HG03457 (cell line): ENCODE data around the gene TMEM212.
A peak's percentile ranks its signal among the peaks of the same experiment; 100 is the strongest.
"Not testable (repeated sequence)": the region's sequence is repeated elsewhere in the genome, so short reads cannot be mapped to it uniquely, and the experiment has no call there.

Experiments used
- ATAC-seq: cut with Tn5 transposase; IDR thresholded peaks from one replicate; pipeline ENCODE4 v1.9.1; 2021; ENCODE audit warnings: moderate number of reproducible peaks; ENCODE audit not compliant: unreplicated experiment

Gene TMEM212

GRCh38 chr3:171812811-171813210 is 30.3 kb upstream of the TMEM212 start:
- ATAC-seq: no peak

- no peak for ATAC-seq
Measured at GRCh38 chr3:171813278-171813896, 29.8 kb upstream of the TMEM212 start.

- no peak for ATAC-seq
Measured at GRCh38 chr3:171813897-171814460, 29.2 kb upstream of the TMEM212 start.

DNA sequence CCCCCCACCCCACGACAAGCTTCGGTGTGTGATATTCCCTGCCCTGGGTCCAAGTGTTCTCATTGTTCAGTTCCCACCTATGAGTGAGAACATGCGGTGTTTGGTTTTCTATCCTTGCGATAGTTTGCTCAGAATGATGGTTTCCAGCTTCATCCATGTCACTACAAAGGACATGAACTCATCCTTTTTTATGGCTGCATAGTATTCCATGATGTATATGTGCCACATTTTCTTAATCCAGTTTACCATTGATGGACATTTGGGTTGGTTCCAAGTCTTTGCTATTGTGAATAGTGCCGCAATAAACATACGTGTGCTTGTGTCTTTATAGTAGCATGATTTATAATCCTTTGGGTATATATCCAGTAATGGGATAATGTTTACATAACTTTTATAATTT is 28.5 kb upstream of the TMEM212 start:
- not testable (repeated sequence) for ATAC-seq

- no peak for ATAC-seq
Measured at GRCh38 chr3:171815973-171816595, 27.1 kb upstream of the TMEM212 start.

- ATAC-seq: no peak
Measured at GRCh38 chr3:171817074-171817800, 25.9 kb upstream of the TMEM212 start.

DNA sequence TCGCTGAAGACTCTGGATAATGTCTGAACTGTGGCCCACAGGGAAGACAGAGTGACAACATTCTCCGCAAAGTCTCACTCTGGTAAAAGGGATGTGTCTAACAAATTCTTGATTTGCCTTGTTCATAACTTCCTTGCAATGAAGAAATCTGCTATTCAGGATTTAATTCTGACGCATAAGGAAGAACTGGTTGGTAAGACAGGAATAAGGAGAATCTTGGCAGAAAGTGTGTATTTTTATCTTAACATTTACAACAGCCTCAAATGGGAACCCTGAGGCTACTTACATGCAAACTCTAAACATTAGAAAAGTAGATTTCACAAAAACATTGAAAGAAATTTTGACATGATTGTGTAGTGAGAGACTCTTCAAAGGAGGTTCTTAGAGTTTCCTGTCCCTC is 22.1 kb upstream of the TMEM212 start:
- no peak for ATAC-seq

DNA sequence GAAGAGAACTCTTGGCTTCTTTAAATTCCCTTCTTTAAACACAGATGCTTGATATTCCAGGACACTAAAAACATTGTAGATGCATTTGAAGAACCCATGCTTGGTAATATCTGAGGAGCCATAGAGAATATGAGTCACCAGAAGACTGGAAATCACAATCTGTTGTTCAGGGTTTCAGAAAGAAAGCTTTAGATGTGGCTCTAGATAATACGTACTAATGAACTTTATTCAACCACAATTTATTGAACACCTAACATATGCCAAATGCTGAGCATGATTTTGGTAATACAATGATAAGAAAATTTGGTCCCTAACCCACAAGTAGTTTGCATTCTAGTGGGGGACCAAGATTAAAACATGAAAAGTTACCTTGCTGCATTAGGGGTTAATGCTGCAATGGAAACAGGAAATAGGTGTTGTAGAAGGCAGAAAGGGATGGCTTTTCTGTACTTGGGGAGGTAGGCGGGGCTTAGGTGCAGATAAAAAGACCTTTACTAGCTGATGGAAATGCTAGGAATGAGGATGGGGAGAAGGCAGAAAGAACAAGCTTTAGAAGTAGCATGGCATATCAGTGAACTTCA is 21.3 kb upstream of the TMEM212 start:
- no peak for ATAC-seq

- peak; percentile 79 for ATAC-seq
Measured at GRCh38 chr3:171822431-171823106, 20.6 kb upstream of the TMEM212 start.

DNA sequence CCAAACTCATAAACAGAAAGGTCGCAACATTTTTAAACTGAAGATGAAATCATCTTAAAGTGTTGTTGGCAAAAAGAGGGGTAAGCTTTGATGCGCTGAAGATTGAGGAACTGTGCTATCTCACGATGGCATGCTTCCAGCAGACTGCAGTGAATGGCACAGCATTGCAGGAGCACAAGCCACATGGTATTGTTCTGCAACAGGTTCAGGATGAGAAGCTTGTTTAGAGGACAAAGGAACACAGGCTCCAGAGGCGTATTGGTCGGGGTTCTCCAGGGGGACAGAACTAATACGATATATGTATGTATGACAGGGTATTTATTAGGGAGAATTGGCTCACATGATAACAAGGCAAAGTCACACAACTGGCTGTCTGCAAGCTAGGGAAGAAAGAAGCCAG is 19.0 kb upstream of the TMEM212 start:
- ATAC-seq: no peak

DNA sequence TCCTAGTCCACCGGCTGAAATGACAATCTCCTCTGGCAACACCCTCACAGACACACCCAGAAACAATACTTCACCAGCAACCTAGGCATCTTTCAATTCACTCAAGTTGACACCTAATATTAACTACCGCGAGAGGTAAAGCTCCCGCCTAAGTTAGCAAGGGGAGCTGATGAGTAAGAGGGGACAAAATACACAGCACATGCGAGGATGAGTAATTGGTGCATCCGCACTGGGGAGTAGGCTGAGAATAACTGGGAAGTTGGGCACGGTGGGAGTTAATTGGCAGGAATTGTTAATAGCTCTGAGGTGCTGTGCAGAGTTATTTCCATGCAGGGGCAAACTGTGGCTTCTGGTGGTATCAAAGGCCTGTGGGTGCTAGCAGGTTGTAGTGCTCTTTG is 18.3 kb upstream of the TMEM212 start:
- no peak for ATAC-seq

- no peak for ATAC-seq
Measured at GRCh38 chr3:171825222-171825828, 17.8 kb upstream of the TMEM212 start.

- no peak for ATAC-seq
Measured at GRCh38 chr3:171827385-171827784, 15.8 kb upstream of the TMEM212 start.

GRCh38 chr3:171827836-171828458 is 15.2 kb upstream of the TMEM212 start:
- ATAC-seq: no peak

DNA sequence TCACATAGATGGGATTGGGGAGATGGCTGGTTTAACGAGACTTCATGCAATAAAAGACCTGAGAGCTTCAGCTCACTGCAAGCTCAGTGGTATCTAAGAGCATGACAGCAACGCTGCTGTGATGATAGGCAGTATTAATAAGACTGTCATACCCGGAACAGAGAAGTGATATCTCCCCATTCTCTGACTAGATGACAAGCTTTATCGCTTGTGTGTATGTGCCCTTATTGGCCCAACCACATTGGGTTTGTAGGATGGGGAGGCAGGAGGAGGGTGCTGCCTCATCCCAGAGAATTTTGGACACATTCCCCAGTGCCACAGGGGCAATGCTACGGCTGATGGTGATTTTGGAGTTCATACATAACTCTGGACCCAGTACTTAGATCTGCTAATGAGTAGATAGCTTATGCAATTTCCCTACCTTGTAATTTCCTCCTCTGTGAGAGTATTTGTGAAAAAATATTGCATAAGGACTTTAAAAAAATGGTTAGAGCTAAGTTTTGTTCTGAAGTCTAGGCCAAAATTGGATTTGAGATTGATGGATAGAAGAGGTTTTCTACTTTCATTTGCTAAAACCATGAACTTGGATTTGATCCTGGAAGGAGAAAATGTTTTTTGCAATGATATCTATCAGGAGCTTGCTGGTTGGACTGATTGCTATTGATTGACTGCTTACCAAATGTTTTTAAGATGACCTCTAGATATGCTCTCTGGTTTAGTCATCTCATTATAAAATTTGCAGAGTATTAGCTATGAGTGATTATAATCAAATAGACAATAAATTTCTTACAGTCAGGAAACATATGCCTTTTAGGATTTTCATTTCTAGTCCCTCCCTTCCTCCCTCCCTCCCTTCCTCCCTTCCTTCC is 14.0 kb upstream of the TMEM212 start:
- no peak for ATAC-seq

DNA sequence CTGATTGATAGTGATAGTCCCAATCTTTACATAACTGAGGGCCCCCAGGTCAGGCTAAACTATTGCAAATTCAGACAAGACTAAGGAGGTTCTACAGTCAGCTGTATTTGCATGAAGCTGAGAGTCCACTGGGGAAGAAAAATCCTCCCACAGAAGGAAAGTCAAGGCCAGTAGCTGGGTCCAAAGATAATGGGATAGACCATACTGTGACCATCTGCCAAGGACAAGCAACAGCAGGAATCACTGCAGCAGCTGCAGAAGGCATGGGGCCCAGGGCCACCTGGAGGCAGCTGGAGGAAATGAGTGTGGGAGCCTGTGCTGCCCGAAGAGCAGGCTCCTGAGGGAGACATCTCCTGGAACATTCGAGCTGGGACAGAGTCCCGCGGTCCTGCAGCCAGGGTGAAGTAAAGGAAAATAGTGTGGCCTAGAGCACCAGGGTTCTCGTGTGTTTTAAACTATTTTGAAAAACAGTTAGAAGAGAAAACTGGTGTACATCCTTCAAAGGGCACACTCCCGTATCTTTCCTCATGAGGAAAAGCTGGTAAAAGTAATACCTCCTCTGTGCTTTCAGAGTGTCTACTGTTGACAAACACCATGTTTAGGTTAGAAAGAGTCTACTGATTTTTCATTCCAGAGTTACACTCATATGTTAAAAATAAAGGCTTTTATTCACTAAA is 13.2 kb upstream of the TMEM212 start:
- ATAC-seq: peak; percentile 71

DNA sequence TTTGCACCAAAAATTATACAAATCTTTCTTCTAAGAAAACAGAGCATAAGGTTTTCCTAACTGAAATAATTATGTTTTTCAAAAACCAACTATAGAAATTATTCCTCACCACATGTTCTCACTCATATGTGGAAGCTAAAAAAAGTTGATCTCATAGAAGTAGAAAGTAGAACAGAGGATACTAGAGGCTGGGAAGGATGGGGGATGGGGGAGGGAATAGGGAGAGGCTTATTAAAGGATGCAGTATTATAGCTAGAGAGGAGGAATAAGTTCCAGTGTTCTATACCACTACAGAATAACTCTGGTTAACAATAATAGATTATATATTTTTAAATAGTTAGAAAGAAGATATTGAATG is 12.7 kb upstream of the TMEM212 start:
- ATAC-seq: no peak

DNA sequence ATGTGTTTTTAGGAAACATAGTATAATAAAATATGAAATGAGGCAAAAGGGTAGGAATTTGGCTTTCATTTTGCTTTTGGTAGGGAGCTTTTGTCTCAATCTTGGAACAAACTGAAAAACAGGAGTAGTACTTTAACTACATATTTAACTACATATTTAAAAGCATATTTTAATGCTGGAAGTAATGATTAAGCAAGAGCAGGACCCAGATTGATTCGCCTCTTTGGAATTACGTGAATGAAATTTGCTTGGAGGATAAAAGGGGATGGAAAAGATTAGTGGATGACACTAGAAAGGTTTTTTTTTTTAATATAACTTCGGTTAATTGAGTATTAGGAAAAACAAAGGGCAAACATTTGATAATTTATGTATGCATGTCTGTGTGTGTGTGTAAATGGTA is 11.2 kb upstream of the TMEM212 start:
- ATAC-seq: no peak

- no peak for ATAC-seq
Measured at GRCh38 chr3:171832989-171833388, 10.2 kb upstream of the TMEM212 start.
